Measurements from ENCODE around the gene GIGYF1.
A peak's percentile ranks its signal among the peaks of the same experiment; 100 is the strongest.
"Not testable (repeated sequence)": the region's sequence is repeated elsewhere in the genome, so short reads cannot be mapped to it uniquely, and the experiment has no call there.

The GIGYF1 gene

DNA sequence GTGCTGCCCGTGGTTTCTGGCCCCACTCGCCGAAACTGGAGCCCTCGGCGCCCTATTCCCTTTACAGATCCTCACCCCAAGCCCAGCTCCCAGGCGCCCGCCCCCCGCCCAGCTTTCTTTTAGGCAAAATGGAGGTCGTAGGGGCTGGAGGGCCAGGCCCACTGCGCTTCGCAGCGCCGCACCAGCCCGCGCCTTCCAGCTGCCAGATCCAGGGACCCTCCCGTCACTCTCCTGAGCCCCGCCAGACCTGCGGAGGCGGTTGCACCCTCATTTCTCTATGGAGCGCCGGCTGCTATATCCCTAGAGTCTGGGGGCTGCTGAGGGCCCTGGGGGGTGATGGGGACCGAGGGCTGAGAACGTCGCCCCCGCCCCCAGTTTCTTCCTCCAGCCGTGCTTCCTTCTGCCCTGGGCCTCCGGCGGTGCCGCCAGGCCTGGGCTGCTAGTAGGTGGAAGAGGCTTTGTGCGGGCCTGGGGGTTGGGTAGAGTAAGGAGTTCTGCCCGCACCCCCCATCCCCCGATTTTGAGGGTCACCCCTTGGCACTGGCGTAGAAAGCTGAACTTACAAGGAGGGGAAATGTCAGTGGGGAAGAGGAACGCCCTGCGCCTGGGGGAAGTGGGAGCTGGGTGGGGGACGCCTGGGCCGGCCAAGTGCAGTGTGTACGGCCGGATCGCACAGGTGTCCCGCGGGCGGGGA lies 19.5 kb downstream of the GIGYF1 start:
- Histone ChIP-seq H3K9me3 (ENCODE audit: control insufficient read depth, low read depth, low read length) (no peaks in the 10 kb centered on the region), H3K27me3 (ENCODE audit: control insufficient read depth, insufficient read depth, low read length) (peaks cover 20% of the 10 kb centered on the region), H3K4me1 (ENCODE audit: control insufficient read depth, low read depth, low read length) (no peaks in the 10 kb centered on the region), H3K36me3 (ENCODE audit: control insufficient read depth, low read depth, low read length) (peaks cover 8% of the 10 kb centered on the region), H3K27ac (ENCODE audit: low read length) (no peak overlapping the region), H3K9ac (ENCODE audit: low read length) (peak overlapping the region; percentile 42), H3K4me3 (ENCODE audit: low read length) (peak overlapping the region; percentile 77)

DNA sequence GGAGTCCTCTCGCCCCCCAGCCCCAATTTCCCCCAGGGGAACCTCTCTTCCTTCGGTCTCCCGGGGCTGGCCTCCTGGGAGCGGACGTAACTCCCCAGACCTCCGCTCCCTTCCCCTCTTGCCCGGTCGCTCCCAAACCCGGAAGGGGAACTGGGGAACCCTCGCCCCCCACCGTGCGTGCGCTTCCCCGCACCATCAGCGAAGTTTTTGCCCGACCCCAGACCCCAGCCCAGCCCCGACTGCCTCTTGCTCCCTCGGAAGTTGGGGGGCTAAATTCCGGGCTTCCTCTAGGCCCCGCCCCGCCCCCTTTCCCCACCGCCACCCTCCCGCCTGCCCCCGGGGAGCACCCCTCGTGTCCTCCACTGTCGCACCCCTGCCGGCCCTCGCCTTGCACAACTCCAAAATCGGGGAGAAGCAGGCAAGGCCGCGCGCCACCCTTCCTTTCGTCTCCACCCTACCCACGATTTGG lies 20.1 kb downstream of the GIGYF1 start:
- H3K4me3 ChIP-seq (ENCODE audit: low read length) = peak overlapping the region; percentile 77
- H3K9ac ChIP-seq (ENCODE audit: low read length) = peak overlapping the region; percentile 42
- peaks cover 20% of the 10 kb centered on the region for H3K27me3 ChIP-seq (ENCODE audit: control insufficient read depth, insufficient read depth, low read length)
- H3K4me1 ChIP-seq (ENCODE audit: control insufficient read depth, low read depth, low read length) = no peaks in the 10 kb centered on the region
- H3K9me3 ChIP-seq (ENCODE audit: control insufficient read depth, low read depth, low read length) = no peaks in the 10 kb centered on the region
- H3K27ac ChIP-seq (ENCODE audit: low read length) = no peak overlapping the region
- H3K36me3 ChIP-seq (ENCODE audit: control insufficient read depth, low read depth, low read length) = peaks cover 8% of the 10 kb centered on the region

DNA sequence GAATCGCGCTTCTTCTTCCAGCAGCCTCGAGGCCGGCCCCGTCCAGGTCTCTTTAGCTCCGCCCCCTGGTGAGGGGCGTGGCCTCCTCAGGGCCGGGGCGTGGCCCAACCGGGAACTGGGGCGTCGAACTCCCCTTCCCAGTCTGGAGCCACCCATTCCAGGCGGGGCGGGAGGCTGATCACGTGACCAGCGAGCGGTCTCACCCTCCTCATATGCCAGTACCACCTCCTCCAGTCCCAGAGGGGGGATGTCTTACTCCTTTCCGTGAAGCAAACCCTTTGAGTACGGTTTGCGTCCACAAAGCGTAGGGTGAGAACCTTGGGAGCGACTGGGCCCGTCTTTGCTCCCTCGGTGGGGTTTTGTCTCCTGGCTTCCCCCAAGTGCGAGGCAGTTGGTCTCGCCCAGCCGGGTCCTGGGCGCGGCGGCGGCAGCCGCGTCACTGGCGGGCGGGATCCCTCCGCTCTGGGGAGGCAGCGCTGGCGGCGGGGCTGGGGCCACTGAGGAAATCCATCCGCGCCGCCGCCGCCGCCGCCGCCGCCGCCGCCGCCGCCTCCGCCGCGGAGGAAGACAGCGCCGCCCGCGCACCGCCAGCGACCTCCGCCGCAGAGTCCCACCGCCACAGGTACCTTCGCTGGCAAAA lies 20.6 kb downstream of the GIGYF1 start, which contains the start of gene GNB2:
Gene GNB2 (plus strand): TSS at position 439 of the 640 bp plus-strand sequence. CDS start 2,526 bp downstream, outside the sequence.
- Histone ChIP-seq H3K9ac (ENCODE audit: low read length) (peak within 1 kb of the TSS; percentile 89), H3K4me1 (ENCODE audit: control insufficient read depth, low read depth, low read length) (no peaks in the 10 kb centered on the region), H3K4me3 (ENCODE audit: low read length) (peak within 1 kb of the TSS; percentile 77), H3K27ac (ENCODE audit: low read length) (peak within 1 kb of the TSS; percentile 99), H3K36me3 (ENCODE audit: control insufficient read depth, low read depth, low read length) (peaks cover 8% of the 10 kb centered on the region), H3K27me3 (ENCODE audit: control insufficient read depth, insufficient read depth, low read length) (peaks cover 20% of the 10 kb centered on the region), H3K9me3 (ENCODE audit: control insufficient read depth, low read depth, low read length) (no peaks in the 10 kb centered on the region)

DNA sequence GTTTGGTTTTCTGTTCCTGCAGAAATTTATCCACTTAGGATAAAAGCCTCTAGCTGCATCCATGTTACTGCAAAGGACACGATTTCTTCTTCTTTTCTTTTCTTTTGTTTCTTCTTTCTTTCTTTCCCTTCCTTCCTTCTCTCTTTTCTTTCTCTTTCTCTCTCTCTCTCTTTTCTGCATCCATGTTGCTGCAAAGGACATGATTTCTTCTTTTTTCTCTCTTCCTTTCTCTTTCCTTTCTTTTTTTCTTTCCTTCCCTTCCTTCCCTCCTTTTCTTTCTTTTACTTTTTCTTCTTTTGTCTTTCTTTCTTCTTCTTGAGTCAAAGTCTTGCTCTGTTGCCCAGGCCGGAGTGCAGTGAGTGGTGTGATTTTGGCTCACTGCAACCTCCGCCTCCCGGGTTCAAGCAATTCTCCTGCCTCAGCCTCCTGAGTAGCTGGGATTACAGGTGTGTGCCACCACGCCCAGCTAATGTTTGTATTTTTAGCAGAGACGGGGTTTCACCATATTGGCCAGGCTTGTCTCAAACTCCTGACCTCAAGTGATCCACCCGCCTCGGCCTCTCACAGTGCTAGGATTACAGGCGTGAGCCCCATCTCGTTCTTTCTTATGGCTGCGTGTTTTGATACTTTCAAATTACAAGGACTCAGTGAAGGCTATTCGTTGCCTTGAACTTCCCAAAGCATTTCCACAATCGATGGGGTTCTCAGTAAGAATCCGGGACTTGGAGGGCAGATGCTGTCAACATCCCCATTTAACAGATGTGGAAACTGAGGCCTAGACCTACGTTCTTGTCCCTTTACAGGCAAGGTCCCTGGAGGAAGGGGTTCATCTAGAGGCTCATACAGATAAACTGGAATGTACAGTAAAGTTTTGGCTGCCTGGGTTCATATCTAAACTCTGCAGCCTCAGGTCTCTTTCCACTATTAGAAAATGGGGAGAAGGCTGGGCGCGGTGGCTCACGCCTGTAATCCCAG lies 22.4 kb downstream of the GIGYF1 start:
- Histone ChIP-seq H3K9me3 (ENCODE audit: control insufficient read depth, low read depth, low read length) (no peaks in the 10 kb centered on the region), H3K27me3 (ENCODE audit: control insufficient read depth, insufficient read depth, low read length) (peaks cover 20% of the 10 kb centered on the region)

DNA sequence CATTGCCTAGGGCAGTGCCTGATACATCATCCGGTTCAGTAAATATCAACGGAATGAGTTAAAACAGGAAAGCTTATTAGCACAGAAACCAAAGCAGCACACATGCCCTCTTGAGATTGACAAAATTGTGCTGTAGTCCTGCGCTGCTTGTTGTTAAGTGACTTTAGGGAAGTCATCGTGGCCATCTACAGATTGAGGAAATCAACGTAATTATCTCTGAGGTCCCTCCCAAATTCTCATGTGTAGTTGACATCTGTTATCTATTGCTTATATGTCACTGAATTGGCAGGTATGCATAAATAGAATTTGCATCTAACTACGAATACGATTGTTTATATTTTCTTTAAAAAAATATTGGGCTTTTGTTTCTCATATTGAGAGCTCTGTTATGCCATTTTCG lies 24.0 kb downstream of the GIGYF1 start:
- H3K4me3 ChIP-seq (ENCODE audit: low read length) = no peak overlapping the region
- H3K36me3 ChIP-seq (ENCODE audit: control insufficient read depth, low read depth, low read length) = no peaks in the 10 kb centered on the region
- H3K27me3 ChIP-seq (ENCODE audit: control insufficient read depth, insufficient read depth, low read length) = peaks cover 20% of the 10 kb centered on the region
- H3K9me3 ChIP-seq (ENCODE audit: control insufficient read depth, low read depth, low read length) = no peaks in the 10 kb centered on the region
- H3K9ac ChIP-seq (ENCODE audit: low read length) = no peak overlapping the region
- no peak overlapping the region for H3K27ac ChIP-seq (ENCODE audit: low read length)
- no peaks in the 10 kb centered on the region for H3K4me1 ChIP-seq (ENCODE audit: control insufficient read depth, low read depth, low read length)

More for the DNA sequence above, 22.4 kb downstream of the GIGYF1 start:
- no peaks in the 10 kb centered on the region for H3K4me1 ChIP-seq (ENCODE audit: control insufficient read depth, low read depth, low read length)
- no peaks in the 10 kb centered on the region for H3K36me3 ChIP-seq (ENCODE audit: control insufficient read depth, low read depth, low read length)
- no peak overlapping the region for H3K4me3 ChIP-seq (ENCODE audit: low read length)
- H3K27ac ChIP-seq (ENCODE audit: low read length) = no peak overlapping the region
- no peak overlapping the region for H3K9ac ChIP-seq (ENCODE audit: low read length)

DNA sequence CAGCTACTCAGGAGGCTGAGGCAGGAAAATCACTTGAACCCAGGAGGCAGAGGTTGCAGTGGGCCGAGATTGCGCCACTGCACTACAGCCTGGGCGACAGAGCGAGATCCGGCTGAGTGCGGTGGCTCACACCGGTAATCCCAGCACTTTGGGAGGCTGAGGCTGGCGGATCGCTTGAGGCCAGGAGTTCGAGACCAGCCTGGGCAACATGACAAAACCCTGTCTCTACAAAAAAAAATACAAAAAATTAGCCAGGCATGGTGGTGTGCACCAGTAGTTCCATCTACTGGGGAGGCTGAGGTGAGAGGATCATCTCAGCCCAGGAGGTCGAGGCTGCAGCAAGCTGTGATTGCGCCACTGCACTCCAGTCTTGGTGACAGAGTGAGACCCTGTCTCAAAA lies 24.9 kb downstream of the GIGYF1 start:
- H3K27ac ChIP-seq (ENCODE audit: low read length); H3K36me3 ChIP-seq (ENCODE audit: control insufficient read depth, low read depth, low read length); H3K4me1 ChIP-seq (ENCODE audit: control insufficient read depth, low read depth, low read length); H3K4me3 ChIP-seq (ENCODE audit: low read length); H3K9me3 ChIP-seq (ENCODE audit: control insufficient read depth, low read depth, low read length); H3K9ac ChIP-seq (ENCODE audit: low read length): not testable (repeated sequence)
- peaks cover 20% of the 10 kb centered on the region for H3K27me3 ChIP-seq (ENCODE audit: control insufficient read depth, insufficient read depth, low read length)

DNA sequence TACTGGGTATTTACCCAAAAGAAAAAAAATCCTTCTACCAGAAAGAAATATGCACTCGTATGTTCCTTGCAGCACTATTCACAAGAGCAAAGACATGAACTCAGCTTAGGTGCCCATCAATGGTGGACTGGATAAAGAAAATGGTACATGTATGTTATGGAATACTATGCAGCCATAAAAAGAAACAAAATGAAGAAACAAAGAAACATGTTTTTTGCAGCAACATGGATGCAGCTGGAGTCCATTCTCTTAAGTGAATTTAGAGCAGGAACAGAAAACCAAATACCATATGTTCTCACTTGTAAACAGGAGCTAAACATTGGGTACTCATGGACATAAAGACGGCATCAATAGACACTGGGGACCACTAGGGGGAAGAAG lies 26.0 kb downstream of the GIGYF1 start:
- Histone ChIP-seq H3K4me3 (ENCODE audit: low read length) (no peak overlapping the region), H3K27me3 (ENCODE audit: control insufficient read depth, insufficient read depth, low read length) (peaks cover 20% of the 10 kb centered on the region)

DNA sequence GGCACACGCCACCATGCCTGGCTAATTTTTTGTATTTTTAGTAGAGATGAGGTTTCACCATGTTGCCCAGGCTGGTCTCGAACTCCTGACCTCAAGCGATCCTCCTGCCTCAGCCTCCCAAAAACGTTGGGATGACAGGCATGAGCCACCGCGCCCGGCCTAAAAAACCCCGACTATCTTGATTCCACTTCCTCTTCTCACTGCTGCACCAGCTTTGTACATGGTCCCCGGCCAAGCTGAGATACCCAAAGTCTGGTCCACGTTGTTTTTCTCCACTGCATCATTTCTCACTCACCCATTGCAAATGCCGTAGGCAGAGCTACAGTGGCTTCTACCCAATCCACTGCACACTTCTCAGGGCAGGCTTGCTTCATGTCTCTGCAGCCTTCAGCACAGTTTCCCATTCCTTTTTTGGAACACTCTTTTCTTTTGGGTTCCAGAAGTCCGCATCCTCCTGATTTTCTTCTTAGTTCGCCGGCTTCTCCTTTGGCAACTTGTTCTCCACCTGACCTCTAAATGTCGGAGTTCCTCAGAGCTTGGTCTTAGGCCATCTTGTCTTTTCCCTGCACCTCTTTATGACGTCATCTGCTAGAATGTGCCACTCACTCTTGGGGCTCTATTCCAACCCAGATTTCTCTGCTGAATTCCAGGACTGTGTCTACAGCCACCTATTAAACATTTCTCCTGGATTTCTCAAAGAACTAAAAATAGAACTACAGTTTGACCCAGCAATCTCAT lies 26.6 kb downstream of the GIGYF1 start:
- Histone ChIP-seq H3K36me3 (ENCODE audit: control insufficient read depth, low read depth, low read length) (no peaks in the 10 kb centered on the region), H3K4me1 (ENCODE audit: control insufficient read depth, low read depth, low read length) (no peaks in the 10 kb centered on the region), H3K9me3 (ENCODE audit: control insufficient read depth, low read depth, low read length) (no peaks in the 10 kb centered on the region), H3K27me3 (ENCODE audit: control insufficient read depth, insufficient read depth, low read length) (peaks cover 16% of the 10 kb centered on the region), H3K27ac (ENCODE audit: low read length) (no peak overlapping the region), H3K9ac (ENCODE audit: low read length) (no peak overlapping the region), H3K4me3 (ENCODE audit: low read length) (no peak overlapping the region)

More for the DNA sequence above, 26.0 kb downstream of the GIGYF1 start:
- Histone ChIP-seq H3K9me3 (ENCODE audit: control insufficient read depth, low read depth, low read length) (no peaks in the 10 kb centered on the region), H3K36me3 (ENCODE audit: control insufficient read depth, low read depth, low read length) (no peaks in the 10 kb centered on the region), H3K9ac (ENCODE audit: low read length) (no peak overlapping the region), H3K27ac (ENCODE audit: low read length) (no peak overlapping the region), H3K4me1 (ENCODE audit: control insufficient read depth, low read depth, low read length) (no peaks in the 10 kb centered on the region)

DNA sequence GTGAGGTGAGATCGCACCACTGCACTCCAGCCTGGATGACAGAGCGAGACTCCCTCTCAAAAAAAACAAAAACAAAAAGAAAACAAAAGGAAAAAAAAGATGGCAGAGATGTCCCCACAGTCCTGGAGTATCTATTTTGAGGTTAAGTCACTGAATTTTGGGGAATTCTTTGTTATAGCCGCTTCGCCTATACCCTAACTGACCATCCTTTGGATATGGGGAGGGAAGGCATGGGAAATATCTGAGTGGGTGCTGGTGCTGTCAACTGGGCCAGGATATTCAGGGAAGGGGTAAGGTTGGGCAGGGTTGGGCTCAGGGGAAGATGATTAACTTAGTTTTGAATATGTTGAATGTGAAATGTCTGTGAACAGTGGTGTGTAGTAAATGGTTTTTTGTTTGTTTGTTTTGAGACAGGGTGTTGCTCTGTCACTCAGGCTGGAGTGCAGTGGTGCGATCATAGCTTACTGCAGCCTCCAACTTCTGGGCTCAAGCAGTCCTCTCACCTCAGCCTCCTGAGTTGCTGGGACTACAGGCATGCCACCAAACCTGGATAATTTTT lies 28.8 kb downstream of the GIGYF1 start:
- Histone ChIP-seq H3K9ac (ENCODE audit: low read length) (no peak overlapping the region), H3K4me3 (ENCODE audit: low read length) (no peak overlapping the region), H3K27ac (ENCODE audit: low read length) (no peak overlapping the region), H3K36me3 (ENCODE audit: control insufficient read depth, low read depth, low read length) (no peaks in the 10 kb centered on the region), H3K27me3 (ENCODE audit: control insufficient read depth, insufficient read depth, low read length) (no peaks in the 10 kb centered on the region), H3K9me3 (ENCODE audit: control insufficient read depth, low read depth, low read length) (no peaks in the 10 kb centered on the region), H3K4me1 (ENCODE audit: control insufficient read depth, low read depth, low read length) (no peaks in the 10 kb centered on the region)

DNA sequence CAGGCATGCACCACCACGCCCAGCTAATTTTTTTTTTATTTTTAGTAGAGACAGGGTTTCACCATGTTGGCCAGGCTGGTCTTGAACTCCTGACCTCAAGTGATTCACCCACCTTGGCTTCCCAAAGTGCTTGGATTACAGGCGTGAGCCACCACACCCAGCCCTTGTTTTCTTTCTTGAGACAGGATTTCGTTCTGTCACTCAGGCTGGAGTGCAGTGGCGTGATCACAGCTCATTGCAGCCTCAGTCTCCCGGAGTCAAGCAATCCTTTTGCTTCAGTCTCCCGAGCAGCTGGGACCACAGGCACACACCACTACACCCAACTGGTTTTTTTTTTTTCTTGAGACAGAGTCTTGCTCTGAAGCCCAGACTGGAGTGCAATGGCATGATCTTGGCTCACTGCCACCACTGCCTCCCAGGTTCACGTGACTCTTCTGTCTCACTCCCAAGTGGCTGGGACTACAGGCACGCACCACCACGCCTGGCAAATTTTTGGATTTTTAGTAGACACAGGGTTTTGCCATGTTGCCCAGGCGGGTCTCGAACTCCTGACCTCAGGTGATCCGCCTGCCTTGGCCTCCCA lies 31.8 kb downstream of the GIGYF1 start:
- H3K9me3 ChIP-seq (ENCODE audit: control insufficient read depth, low read depth, low read length); H3K4me1 ChIP-seq (ENCODE audit: control insufficient read depth, low read depth, low read length); H3K36me3 ChIP-seq (ENCODE audit: control insufficient read depth, low read depth, low read length); H3K4me3 ChIP-seq (ENCODE audit: low read length); H3K27ac ChIP-seq (ENCODE audit: low read length); H3K9ac ChIP-seq (ENCODE audit: low read length): not testable (repeated sequence)
- peaks cover 17% of the 10 kb centered on the region for H3K27me3 ChIP-seq (ENCODE audit: control insufficient read depth, insufficient read depth, low read length)
